ENCODE measurements around the gene CLDN18. TPM values are rescaled to one million over a fixed set of nuclear protein-coding genes. Genes with fewer than 3 reads are reported as not detected.

The CLDN18 gene
- total RNA-seq, 4 donors from 2014 or later = under 0.01 to 0.40 (median 0.39) TPM; not detected in 1

DNA sequence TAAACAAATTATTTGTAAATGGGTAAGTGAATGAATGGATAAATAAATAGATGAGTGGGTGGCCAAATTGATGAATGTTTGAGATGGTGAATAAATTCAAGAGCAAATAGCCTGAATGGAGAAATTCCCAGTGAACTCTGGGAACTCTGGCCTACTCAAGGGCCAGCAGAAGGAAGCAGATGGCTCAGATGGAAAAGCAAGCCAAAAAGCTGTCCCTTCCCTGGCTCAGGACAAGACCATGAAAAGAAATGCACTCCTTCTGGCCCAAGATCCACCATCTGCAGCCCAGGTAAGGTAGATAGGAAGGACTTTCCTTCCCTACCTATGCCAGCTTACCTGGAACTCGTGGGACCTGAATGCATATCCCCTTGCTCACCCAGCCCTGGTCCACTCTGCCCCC lies 37.6 kb upstream of the CLDN18 start:
- Histone ChIP-seq H3K36me3 (no peaks in the 10 kb centered on the region), H3K9me3 (no peaks in the 10 kb centered on the region), H3K27ac (replicated peaks in 1 of 4) (no peak overlapping the region), H3K27me3 (no peaks in the 10 kb centered on the region), H3K4me3 (no peak overlapping the region), H3K4me1 (peaks cover 0 to 7% (median 4%) of the 10 kb centered on the region in 4 donors)
- WGBS = 80% methylated on average over 1 of the region's 1 CpG
- no peak for DNase-seq (ENCODE audit: extremely low spot score)
- TF ChIP-seq EP300 (IDR thresholded peaks at IDR 0.05) (no peak), POLR2AphosphoS5 (IDR thresholded peaks at IDR 0.05) (no peak), POLR2A (IDR thresholded peaks at IDR 0.05; ENCODE audit: low read depth) (no peak)
- TF ChIP-seq, protein P1, sequence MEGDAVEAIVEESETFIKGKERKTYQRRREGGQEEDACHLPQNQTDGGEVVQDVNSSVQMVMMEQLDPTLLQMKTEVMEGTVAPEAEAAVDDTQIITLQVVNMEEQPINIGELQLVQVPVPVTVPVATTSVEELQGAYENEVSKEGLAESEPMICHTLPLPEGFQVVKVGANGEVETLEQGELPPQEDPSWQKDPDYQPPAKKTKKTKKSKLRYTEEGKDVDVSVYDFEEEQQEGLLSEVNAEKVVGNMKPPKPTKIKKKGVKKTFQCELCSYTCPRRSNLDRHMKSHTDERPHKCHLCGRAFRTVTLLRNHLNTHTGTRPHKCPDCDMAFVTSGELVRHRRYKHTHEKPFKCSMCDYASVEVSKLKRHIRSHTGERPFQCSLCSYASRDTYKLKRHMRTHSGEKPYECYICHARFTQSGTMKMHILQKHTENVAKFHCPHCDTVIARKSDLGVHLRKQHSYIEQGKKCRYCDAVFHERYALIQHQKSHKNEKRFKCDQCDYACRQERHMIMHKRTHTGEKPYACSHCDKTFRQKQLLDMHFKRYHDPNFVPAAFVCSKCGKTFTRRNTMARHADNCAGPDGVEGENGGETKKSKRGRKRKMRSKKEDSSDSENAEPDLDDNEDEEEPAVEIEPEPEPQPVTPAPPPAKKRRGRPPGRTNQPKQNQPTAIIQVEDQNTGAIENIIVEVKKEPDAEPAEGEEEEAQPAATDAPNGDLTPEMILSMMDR (IDR thresholded peaks at IDR 0.05) = no peak
- intact Hi-C loops (cut with DNase I) = loop anchor here (5.0 kb wide), 1 partner anchor 865 kb away; no protein-coding TSS in a partner anchor

DNA sequence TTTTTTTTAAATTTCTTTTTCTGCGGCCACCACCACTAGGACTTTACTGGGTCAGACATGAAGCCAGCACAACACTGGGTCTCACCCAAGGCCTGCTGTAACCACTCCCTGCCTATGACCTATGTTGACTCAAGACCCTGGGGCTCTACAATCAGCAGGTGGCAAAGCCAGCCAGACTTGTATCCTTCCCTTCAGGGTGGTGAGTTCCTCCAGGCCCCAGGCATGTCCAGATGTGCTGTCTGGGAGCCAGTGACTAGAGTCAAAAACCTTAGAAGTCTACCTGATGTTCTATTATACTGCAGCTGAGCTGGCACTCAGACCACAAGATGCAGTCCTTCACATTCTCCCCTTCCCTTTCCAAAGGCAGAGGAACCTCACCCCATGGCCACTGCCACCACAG lies 31.6 kb upstream of the CLDN18 start:
- intact Hi-C loops (cut with DNase I) = no loop called here
- no peaks in the 10 kb centered on the region for H3K4me1 ChIP-seq
- H3K9me3 ChIP-seq = no peaks in the 10 kb centered on the region
- WGBS = 92% methylated on average over 1 of the region's 1 CpG
- H3K4me3 ChIP-seq = no peak overlapping the region
- TF ChIP-seq POLR2AphosphoS5 (IDR thresholded peaks at IDR 0.05) (no peak), EP300 (IDR thresholded peaks at IDR 0.05) (no peak), POLR2A (IDR thresholded peaks at IDR 0.05; ENCODE audit: low read depth) (no peak)
- TF ChIP-seq, protein P1 (IDR thresholded peaks at IDR 0.05) = no peak
- no peak overlapping the region for H3K27ac ChIP-seq (replicated peaks in 1 of 4)
- no peaks in the 10 kb centered on the region for H3K36me3 ChIP-seq
- no peaks in the 10 kb centered on the region for H3K27me3 ChIP-seq
- DNase-seq (ENCODE audit: extremely low spot score) = no peak

DNA sequence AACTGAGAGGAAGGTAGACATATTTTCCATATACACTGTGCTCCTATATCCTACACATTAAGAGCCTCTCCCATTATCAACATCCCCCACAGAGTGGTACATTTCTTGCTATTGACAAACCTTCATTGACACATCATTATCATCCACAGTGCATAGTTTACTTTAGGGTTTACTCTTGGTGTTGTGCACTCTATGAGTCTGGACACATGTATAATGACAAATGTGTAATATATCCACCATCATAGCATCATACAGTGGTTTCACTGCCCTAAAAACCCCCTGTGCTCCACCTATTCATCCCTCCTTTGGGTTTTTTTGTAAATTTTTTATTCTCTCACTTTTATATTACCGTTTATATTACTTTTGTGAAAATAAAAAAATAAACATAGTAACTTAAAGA lies 22.2 kb upstream of the CLDN18 start:
- Histone ChIP-seq H3K36me3 (no peaks in the 10 kb centered on the region), H3K4me1 (no peaks in the 10 kb centered on the region), H3K9me3 (no peaks in the 10 kb centered on the region), H3K4me3 (no peak overlapping the region), H3K27me3 (no peaks in the 10 kb centered on the region), H3K27ac (replicated peaks in 1 of 4) (no peak overlapping the region)
- no peak for DNase-seq (ENCODE audit: extremely low spot score)
- TF ChIP-seq POLR2A (IDR thresholded peaks at IDR 0.05; ENCODE audit: low read depth) = no peak
- no peak for TF ChIP-seq EP300 (IDR thresholded peaks at IDR 0.05)
- TF ChIP-seq POLR2AphosphoS5 (IDR thresholded peaks at IDR 0.05) = no peak
- TF ChIP-seq, protein P1 (IDR thresholded peaks at IDR 0.05) = no peak
- 29% methylated on average over 1 of the region's 1 CpG for WGBS
- intact Hi-C loops (cut with DNase I) = no loop called here

DNA sequence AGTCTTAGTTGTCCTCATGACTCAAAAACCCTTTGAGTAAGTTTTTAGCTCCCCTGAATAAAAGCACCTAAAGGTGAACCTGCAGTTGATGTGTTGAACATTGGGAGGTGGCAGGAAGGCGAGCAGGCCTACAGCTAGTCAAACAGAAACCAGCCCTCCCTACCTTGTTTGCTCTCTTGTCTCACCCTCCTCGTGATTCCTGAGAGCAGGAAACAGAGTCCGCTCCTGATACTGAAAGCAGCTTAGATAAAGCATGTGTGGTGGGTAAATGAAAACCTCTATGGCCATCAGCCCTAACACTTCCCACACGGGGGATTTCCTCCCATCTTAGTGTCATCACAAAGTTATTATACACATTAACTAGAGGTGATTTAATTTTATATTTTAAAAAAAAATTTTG lies 21.8 kb upstream of the CLDN18 start:
- Histone ChIP-seq H3K27me3 (no peaks in the 10 kb centered on the region), H3K4me3 (no peak overlapping the region), H3K36me3 (no peaks in the 10 kb centered on the region), H3K4me1 (no peaks in the 10 kb centered on the region), H3K27ac (replicated peaks in 1 of 4) (no peak overlapping the region), H3K9me3 (peaks cover 0 to 1% (median 0%) of the 10 kb centered on the region in 4 donors)
- TF ChIP-seq, protein P1 (IDR thresholded peaks at IDR 0.05) = no peak
- TF ChIP-seq POLR2A (IDR thresholded peaks at IDR 0.05; ENCODE audit: low read depth) (no peak), POLR2AphosphoS5 (IDR thresholded peaks at IDR 0.05) (no peak), EP300 (IDR thresholded peaks at IDR 0.05) (no peak)
- intact Hi-C loops (cut with DNase I) = no loop called here
- WGBS = 79% methylated on average over 4 of the region's 4 CpGs
- DNase-seq (ENCODE audit: extremely low spot score) = no peak

DNA sequence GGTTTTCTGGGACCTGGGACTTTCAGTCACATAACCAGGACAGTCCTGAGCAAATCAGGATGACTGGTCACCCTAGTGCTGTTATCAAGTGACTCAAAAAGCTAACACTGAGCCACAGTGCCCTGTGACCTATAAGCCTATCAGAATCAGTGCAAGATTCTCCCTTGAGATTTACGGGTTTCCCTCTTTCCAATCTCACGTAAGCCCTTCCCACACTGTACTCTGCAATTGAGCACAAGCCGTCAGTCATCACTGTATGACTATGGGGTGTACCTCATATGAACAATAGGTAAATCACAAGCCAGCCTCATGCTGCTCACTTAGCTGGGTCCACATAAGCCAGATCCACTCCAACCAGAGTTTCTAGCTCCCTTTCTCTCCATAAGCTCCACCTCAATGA lies 21.0 kb upstream of the CLDN18 start:
- Histone ChIP-seq H3K4me3 (no peak overlapping the region), H3K27me3 (no peaks in the 10 kb centered on the region), H3K4me1 (no peaks in the 10 kb centered on the region), H3K27ac (replicated peaks in 1 of 4) (no peak overlapping the region), H3K9me3 (peaks cover 0 to 10% (median 6%) of the 10 kb centered on the region in 4 donors), H3K36me3 (no peaks in the 10 kb centered on the region)
- intact Hi-C loops (cut with DNase I) = no loop called here
- 62% methylated on average over 3 of the region's 3 CpGs for WGBS
- no peak for DNase-seq (ENCODE audit: extremely low spot score)
- TF ChIP-seq POLR2AphosphoS5 (IDR thresholded peaks at IDR 0.05) = no peak
- TF ChIP-seq EP300 (IDR thresholded peaks at IDR 0.05) = no peak
- TF ChIP-seq, protein P1 (IDR thresholded peaks at IDR 0.05) = no peak
- TF ChIP-seq POLR2A (IDR thresholded peaks at IDR 0.05; ENCODE audit: low read depth) = no peak

Measured in esophagus muscularis mucosa (tissue), 4 donors.